HepG2 (cell line): ENCODE results near the gene C20orf202. TPM values are rescaled to one million over a fixed set of nuclear protein-coding genes. Genes with fewer than 3 reads are reported as not detected.

Experiments used
- ATAD3A ChIP-seq: sonication (generic); formaldehyde crosslinking; IDR thresholded peaks from 2 replicates; pipeline ENCODE4 v1.4.0; 2020; ENCODE audit warnings: missing genetic modification reagents
- ATF1 ChIP-seq: IDR thresholded peaks from 2 replicates; pipeline ENCODE4 v1.6.1; 2016; ENCODE audit warnings: mild to moderate bottlenecking, control low read depth
- ATRX ChIP-seq: sonication (generic); formaldehyde crosslinking; IDR thresholded peaks from 2 replicates; pipeline ENCODE4 v1.4.0; 2020; ENCODE audit warnings: missing genetic modification reagents, borderline replicate concordance
- FOSL2 ChIP-seq: sonication (generic); formaldehyde crosslinking; IDR thresholded peaks from 2 replicates; pipeline ENCODE4 v1.4.0; 2020; ENCODE audit warnings: missing genetic modification reagents
- HCFC1 ChIP-seq: fragments of 150-350 bp; IDR thresholded peaks from 2 replicates; pipeline ENCODE4 v1.6.1; 2014; ENCODE audit warnings: low read depth, low read length
- KDM2A ChIP-seq: sonication (generic); formaldehyde crosslinking; IDR thresholded peaks from 2 replicates; pipeline ENCODE4 v1.4.0; 2020; ENCODE audit warnings: low read depth, missing genetic modification reagents, borderline replicate concordance
- NFE2L2 ChIP-seq: fragments of 150-350 bp; IDR thresholded peaks from 2 replicates; pipeline ENCODE4 v1.6.1; 2014; ENCODE audit warnings: low read length
- NFKBIZ ChIP-seq: IDR thresholded peaks from 2 replicates; pipeline ENCODE4 v1.6.1; 2018; ENCODE audit warnings: missing genetic modification reagents, missing compliant biosample characterization
- NONO ChIP-seq, 2 experiments: fragments of 450-650 bp in 1 of 2; sonication (generic) in 1 of 2; formaldehyde crosslinking in 1 of 2; IDR thresholded peaks in 1 of 2; conservative IDR thresholded peaks in 1 of 2; 2 replicates each; pipeline versions ENCODE4 v1.6.1 to v1.8.0; 2017 to 2022; ENCODE audit warnings: mild to moderate bottlenecking in 1 of 2, missing genetic modification reagents in 1 of 2, moderate library complexity in 1 of 2
- NR2C2 ChIP-seq: sonication (generic); formaldehyde crosslinking; IDR thresholded peaks from 2 replicates; pipeline ENCODE4 v1.4.0; 2020; ENCODE audit warnings: missing genetic modification reagents, mild to moderate bottlenecking, moderate library complexity, borderline replicate concordance
- TBX3 ChIP-seq: fragments of 450-650 bp; IDR thresholded peaks from 2 replicates; pipeline ENCODE4 v1.6.1; 2017; ENCODE audit warnings: antibody characterized with exemption, mild to moderate bottlenecking, inconsistent platforms, borderline replicate concordance
- TSC22D2 ChIP-seq: sonication (generic); formaldehyde crosslinking; IDR thresholded peaks from 2 replicates; pipeline ENCODE4 v1.5.1; 2020; ENCODE audit warnings: missing genetic modification reagents, mild to moderate bottlenecking, borderline replicate concordance
- ZKSCAN5 ChIP-seq: sonication (generic); formaldehyde crosslinking; IDR thresholded peaks from 2 replicates; pipeline ENCODE4 v1.5.1; 2020; ENCODE audit warnings: mild to moderate bottlenecking, missing genetic modification reagents
- ZNF230 ChIP-seq: sonication (generic); formaldehyde crosslinking; IDR thresholded peaks from 2 replicates; pipeline ENCODE4 v1.4.0; 2020; ENCODE audit warnings: mild to moderate bottlenecking, missing genetic modification reagents
- ZNF570 ChIP-seq: sonication (generic); formaldehyde crosslinking; IDR thresholded peaks from 2 replicates; pipeline ENCODE4 v1.4.0; 2020; ENCODE audit warnings: mild to moderate bottlenecking, missing genetic modification reagents, borderline replicate concordance
- polyA plus RNA-seq, 8 experiments: library from polyadenylated mRNA; depleted of rRNA in 3 of 8; stranded (reverse) in 7 of 8; unstranded in 1 of 8; fragments of >200 nt; fragmentation: Illumina TruSeq in 4 of 8; extraction: Trizol in 4 of 8; gene quantifications; 2 replicates each; pipeline versions ENCODE4 v1.2.1 to v1.2.3, GENCODE V29; 2011 to 2016; ENCODE audit warnings: low read depth in 4 of 8, missing spikeins in 1 of 8, mixed read lengths in 1 of 8; ENCODE audit not compliant: insufficient read depth in 1 of 8
- total RNA-seq, 5 experiments: library from RNA; depleted of rRNA; stranded (reverse); fragments of >200 nt; fragmentation: Illumina TruSeq; extraction: Trizol; gene quantifications; 2 replicates each; pipeline ENCODE4 v1.2.3, GENCODE V29; 2016; ENCODE audit warnings: low read depth in 1 of 5
- TF ChIP-seq, protein P1 (sequence below), 2 experiments: sonication (generic) in 1 of 2; formaldehyde crosslinking in 1 of 2; IDR thresholded peaks; 2 replicates each; pipeline versions ENCODE4 v1.4.0 to v1.6.1; 2016 to 2020; ENCODE audit warnings: borderline replicate concordance in 1 of 2, low read depth in 1 of 2, mild to moderate bottlenecking in 1 of 2, missing genetic modification reagents in 1 of 2
- TF ChIP-seq, protein P2 (sequence below): sonication (generic); formaldehyde crosslinking; IDR thresholded peaks from 2 replicates; pipeline ENCODE4 v1.4.0; 2020; ENCODE audit warnings: missing genetic modification reagents, mild to moderate bottlenecking, borderline replicate concordance
- TF ChIP-seq, protein P3 (sequence below): sonication (generic); formaldehyde crosslinking; IDR thresholded peaks from 2 replicates; pipeline ENCODE4 v1.5.0; 2020; ENCODE audit warnings: mild to moderate bottlenecking, missing genetic modification reagents

The C20orf202 gene
- total and polyA plus RNA-seq, 2 of the 13 experiments (the other 11 are each of a cell fraction or from before 2014, with no cell fraction given): 0.20 to 1.2 TPM

DNA sequence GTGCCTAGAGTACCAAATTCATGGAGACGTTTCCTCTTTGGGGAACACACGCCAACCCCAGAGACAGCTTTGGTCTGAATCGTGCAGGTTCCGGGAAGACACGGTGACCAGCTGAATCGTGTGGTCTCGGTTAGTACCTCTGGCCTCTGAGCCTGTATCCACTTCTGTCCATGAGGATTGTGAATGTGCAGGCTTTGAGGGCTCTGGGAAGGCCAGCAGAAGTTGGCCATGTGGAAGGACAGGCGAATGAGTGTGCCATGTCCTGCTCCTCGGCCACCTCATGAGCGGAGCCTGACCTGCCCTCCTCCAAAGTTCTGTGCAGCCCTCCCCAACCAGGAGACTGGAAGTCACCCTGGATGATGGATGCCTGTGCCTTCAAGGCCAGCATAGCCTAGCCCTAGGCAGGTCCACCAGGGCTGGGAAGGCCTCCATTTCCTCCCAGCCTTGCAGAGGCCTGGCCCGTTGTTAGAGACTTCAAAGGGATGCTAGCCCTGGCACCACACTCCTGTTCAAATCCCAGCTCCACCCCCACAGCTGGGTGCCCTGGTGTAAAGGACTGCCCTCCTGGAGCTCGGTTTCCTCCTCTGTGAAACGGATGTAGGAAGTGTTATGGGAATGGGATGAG is 16.8 kb upstream of the C20orf202 start (continued):
- TF ChIP-seq NONO (IDR thresholded peaks at IDR 0.05) (no peak), NONO (CRISPR knock-in tag; conservative IDR thresholded peaks at IDR 0.05) (no peak), ZKSCAN5 (CRISPR knock-in tag) (no peak), TBX3 (no peak), ATAD3A (CRISPR knock-in tag) (no peak; the same call in 1 of the 2 replicates), HCFC1 (no peak), TSC22D2 (no peak), NFE2L2 (no peak), ATRX (CRISPR knock-in tag) (no peak; the same call in 1 of the 2 replicates), NR2C2 (CRISPR knock-in tag) (0 out of 2 replicates have a peak, but pooled peaks have one; percentile 12), NFKBIZ (no peak), FOSL2 (CRISPR knock-in tag) (no peak), ZNF230 (CRISPR knock-in tag) (no peak), ATF1 (CRISPR knock-in tag) (no peak), ZNF570 (no peak), KDM2A (CRISPR knock-in tag) (no peak)
- TF ChIP-seq, protein P1, sequence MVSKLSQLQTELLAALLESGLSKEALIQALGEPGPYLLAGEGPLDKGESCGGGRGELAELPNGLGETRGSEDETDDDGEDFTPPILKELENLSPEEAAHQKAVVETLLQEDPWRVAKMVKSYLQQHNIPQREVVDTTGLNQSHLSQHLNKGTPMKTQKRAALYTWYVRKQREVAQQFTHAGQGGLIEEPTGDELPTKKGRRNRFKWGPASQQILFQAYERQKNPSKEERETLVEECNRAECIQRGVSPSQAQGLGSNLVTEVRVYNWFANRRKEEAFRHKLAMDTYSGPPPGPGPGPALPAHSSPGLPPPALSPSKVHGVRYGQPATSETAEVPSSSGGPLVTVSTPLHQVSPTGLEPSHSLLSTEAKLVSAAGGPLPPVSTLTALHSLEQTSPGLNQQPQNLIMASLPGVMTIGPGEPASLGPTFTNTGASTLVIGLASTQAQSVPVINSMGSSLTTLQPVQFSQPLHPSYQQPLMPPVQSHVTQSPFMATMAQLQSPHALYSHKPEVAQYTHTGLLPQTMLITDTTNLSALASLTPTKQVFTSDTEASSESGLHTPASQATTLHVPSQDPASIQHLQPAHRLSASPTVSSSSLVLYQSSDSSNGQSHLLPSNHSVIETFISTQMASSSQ (IDR thresholded peaks at IDR 0.05; ENCODE audit: low read depth): no peak
- TF ChIP-seq, protein P1 (CRISPR knock-in tag; IDR thresholded peaks at IDR 0.05; ENCODE audit: borderline replicate concordance): 0 out of 2 replicates have a peak, but pooled peaks have one; percentile 17
- TF ChIP-seq, protein P2, sequence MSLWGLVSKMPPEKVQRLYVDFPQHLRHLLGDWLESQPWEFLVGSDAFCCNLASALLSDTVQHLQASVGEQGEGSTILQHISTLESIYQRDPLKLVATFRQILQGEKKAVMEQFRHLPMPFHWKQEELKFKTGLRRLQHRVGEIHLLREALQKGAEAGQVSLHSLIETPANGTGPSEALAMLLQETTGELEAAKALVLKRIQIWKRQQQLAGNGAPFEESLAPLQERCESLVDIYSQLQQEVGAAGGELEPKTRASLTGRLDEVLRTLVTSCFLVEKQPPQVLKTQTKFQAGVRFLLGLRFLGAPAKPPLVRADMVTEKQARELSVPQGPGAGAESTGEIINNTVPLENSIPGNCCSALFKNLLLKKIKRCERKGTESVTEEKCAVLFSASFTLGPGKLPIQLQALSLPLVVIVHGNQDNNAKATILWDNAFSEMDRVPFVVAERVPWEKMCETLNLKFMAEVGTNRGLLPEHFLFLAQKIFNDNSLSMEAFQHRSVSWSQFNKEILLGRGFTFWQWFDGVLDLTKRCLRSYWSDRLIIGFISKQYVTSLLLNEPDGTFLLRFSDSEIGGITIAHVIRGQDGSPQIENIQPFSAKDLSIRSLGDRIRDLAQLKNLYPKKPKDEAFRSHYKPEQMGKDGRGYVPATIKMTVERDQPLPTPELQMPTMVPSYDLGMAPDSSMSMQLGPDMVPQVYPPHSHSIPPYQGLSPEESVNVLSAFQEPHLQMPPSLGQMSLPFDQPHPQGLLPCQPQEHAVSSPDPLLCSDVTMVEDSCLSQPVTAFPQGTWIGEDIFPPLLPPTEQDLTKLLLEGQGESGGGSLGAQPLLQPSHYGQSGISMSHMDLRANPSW (CRISPR knock-in tag): no peak
- TF ChIP-seq, protein P3, sequence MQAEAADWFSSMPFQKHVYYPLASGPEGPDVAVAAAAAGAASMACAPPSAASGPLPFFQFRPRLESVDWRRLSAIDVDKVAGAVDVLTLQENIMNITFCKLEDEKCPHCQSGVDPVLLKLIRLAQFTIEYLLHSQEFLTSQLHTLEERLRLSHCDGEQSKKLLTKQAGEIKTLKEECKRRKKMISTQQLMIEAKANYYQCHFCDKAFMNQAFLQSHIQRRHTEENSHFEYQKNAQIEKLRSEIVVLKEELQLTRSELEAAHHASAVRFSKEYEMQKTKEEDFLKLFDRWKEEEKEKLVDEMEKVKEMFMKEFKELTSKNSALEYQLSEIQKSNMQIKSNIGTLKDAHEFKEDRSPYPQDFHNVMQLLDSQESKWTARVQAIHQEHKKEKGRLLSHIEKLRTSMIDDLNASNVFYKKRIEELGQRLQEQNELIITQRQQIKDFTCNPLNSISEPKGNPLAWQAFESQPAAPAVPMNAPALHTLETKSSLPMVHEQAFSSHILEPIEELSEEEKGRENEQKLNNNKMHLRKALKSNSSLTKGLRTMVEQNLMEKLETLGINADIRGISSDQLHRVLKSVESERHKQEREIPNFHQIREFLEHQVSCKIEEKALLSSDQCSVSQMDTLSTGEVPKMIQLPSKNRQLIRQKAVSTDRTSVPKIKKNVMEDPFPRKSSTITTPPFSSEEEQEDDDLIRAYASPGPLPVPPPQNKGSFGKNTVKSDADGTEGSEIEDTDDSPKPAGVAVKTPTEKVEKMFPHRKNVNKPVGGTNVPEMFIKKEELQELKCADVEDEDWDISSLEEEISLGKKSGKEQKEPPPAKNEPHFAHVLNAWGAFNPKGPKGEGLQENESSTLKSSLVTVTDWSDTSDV (CRISPR knock-in tag): 0 out of 2 replicates have a peak, but pooled peaks have one; percentile 3
